Measurements from ENCODE around the gene SH3TC2. TPM values are rescaled to one million over a fixed set of nuclear protein-coding genes. Genes with fewer than 3 reads are reported as not detected.

The SH3TC2 gene
- total RNA-seq, 1 experiment from 2014 or later, result 32.0 TPM

- H3K4me2 ChIP-seq (ENCODE audit: low read length), result no peak overlapping the region
- no TSS peak for BruUV-seq (replicated peaks)
- H2AFZ ChIP-seq (ENCODE audit: low read length), result no peak overlapping the region
- ChIA-PET POLR2A (ENCODE audit: unreplicated experiment) (no interaction called here), CTCF (interaction anchor here (0.7 to 1.3 kb wide), 2 partner anchors 19 to 233 kb away, joined by 3 to 6 read pairs; no protein-coding TSS in a partner anchor)
- H3K27ac ChIP-seq (ENCODE audit: low read length), result peak overlapping the region; percentile 90
- no peak overlapping the region for H3K4me3 ChIP-seq (ENCODE audit: low read length)
- no peaks in the 10 kb centered on the region for H3K9me3 ChIP-seq (ENCODE audit: low read length)
- H3K36me3 ChIP-seq (ENCODE audit: low read depth, low read length), result no peaks in the 10 kb centered on the region
- peak; percentile 70 for DNase-seq
- H3K79me2 ChIP-seq (ENCODE audit: low read length), result no peaks in the 10 kb centered on the region
- H3K9ac ChIP-seq (ENCODE audit: low read length), result no peak overlapping the region; the same call in 1 of the 2 replicates
- peaks cover 43% of the 10 kb centered on the region for H3F3A ChIP-seq (ENCODE audit: low read length, unreplicated experiment)
- H3K4me1 ChIP-seq (ENCODE audit: insufficient read depth, low read length), result peaks cover 88% of the 10 kb centered on the region
- intact Hi-C loops (cut with micrococcal nuclease), result loop anchor here (10.0 kb wide), 1 partner anchor 1080 kb away; no protein-coding TSS in a partner anchor
- no peak for ATAC-seq
- H4K20me1 ChIP-seq (ENCODE audit: low read length), result no peaks in the 10 kb centered on the region
- TF ChIP-seq EZH2phosphoT487 (IDR thresholded peaks at IDR 0.05; ENCODE audit: borderline replicate concordance, low read length) (no peak), EZH2 (IDR thresholded peaks at IDR 0.05; ENCODE audit: low read length, unreplicated experiment) (no peak), CTCF (conservative IDR thresholded peaks at IDR 0.05; ENCODE audit: low read depth, low read length) (no peak)
- no peaks in the 10 kb centered on the region for H3K27me3 ChIP-seq (ENCODE audit: low read length)
- no peaks in the 10 kb centered on the region for H3K9me2 ChIP-seq (replicated peaks; ENCODE audit: low read length)
Observed at GRCh38 chr5:148974642-148975327, 88.1 kb downstream of the SH3TC2 start.

- CTCF ChIA-PET, result interaction anchor here (1.1 kb wide), 1 partner anchor 61 kb away, joined by 3 read pairs; no protein-coding TSS in a partner anchor
- Histone ChIP-seq H2AFZ (ENCODE audit: low read length) (peak overlapping the region; percentile 5; the same call in 1 of the 2 replicates), H3K27me3 (ENCODE audit: low read length) (no peaks in the 10 kb centered on the region), H3F3A (ENCODE audit: low read length, unreplicated experiment) (peaks cover 40% of the 10 kb centered on the region), H3K9ac (ENCODE audit: low read length) (peak overlapping the region; percentile 62), H4K20me1 (ENCODE audit: low read length) (no peaks in the 10 kb centered on the region), H3K27ac (ENCODE audit: low read length) (peak overlapping the region; percentile 90), H3K9me2 (replicated peaks; ENCODE audit: low read length) (no peaks in the 10 kb centered on the region), H3K4me3 (ENCODE audit: low read length) (peak overlapping the region; percentile 17; the same call in 1 of the 2 replicates), H3K79me2 (ENCODE audit: low read length) (no peaks in the 10 kb centered on the region), H3K36me3 (ENCODE audit: low read depth, low read length) (no peaks in the 10 kb centered on the region), H3K4me1 (ENCODE audit: insufficient read depth, low read length) (peaks cover 83% of the 10 kb centered on the region), H3K4me2 (ENCODE audit: low read length) (peak overlapping the region; percentile 66), H3K9me3 (ENCODE audit: low read length) (no peaks in the 10 kb centered on the region)
- intact Hi-C loops (cut with micrococcal nuclease), result loop anchor here (1.0 to 10.0 kb wide), 4 partner anchors 8 to 1079 kb away; no protein-coding TSS in a partner anchor
- TSS peak; percentile 97 for BruUV-seq (replicated peaks)
- ATAC-seq (peak; percentile 3), DNase-seq (peak; percentile 86)
- TF ChIP-seq EZH2phosphoT487 (IDR thresholded peaks at IDR 0.05; ENCODE audit: borderline replicate concordance, low read length) (no peak), CTCF (conservative IDR thresholded peaks at IDR 0.05; ENCODE audit: low read depth, low read length) (no peak), EZH2 (IDR thresholded peaks at IDR 0.05; ENCODE audit: low read length, unreplicated experiment) (no peak)
- POLR2A ChIA-PET (ENCODE audit: unreplicated experiment), result interaction anchor here (1.0 kb wide), 1 partner anchor 12 kb away, joined by 3 read pairs; no protein-coding TSS in a partner anchor
Observed at GRCh38 chr5:148973455-148973854, 89.4 kb downstream of the SH3TC2 start.
